ENCODE results near the gene NEURL1B. TPM values are rescaled to one million over a fixed set of nuclear protein-coding genes. Genes with fewer than 3 reads are reported as not detected.

The NEURL1B gene
- total RNA-seq, 2 donors from 2014 or later = 9.9 to 12.2 TPM

GRCh38 chr5:172669386-172670004, 28.4 kb downstream of the NEURL1B start:
- TF ChIP-seq POLR2A (IDR thresholded peaks at IDR 0.05) (no peak), CTCF (IDR thresholded peaks at IDR 0.05) (no peak)
- no peaks in the 10 kb centered on the region for H3K27me3 ChIP-seq
- intact Hi-C loops (cut with DNase I) = no loop called here
- no peak overlapping the region for H3K27ac ChIP-seq
- H3K9me3 ChIP-seq = no peaks in the 10 kb centered on the region
- ATAC-seq = no peak
- no peak for DNase-seq
- H3K36me3 ChIP-seq (replicated peaks in 1 of 2; ENCODE audit: insufficient read depth in 1 of 2, low read depth in 2 of 2) = no peaks in the 10 kb centered on the region
- 83% methylated on average over 25 to 42 of the region's 45 CpGs for WGBS, 2 donors
- no peaks in the 10 kb centered on the region for H3K4me1 ChIP-seq
- H3K4me3 ChIP-seq = no peak overlapping the region

- Histone ChIP-seq H3K27me3 (no peaks in the 10 kb centered on the region), H3K4me1 (no peaks in the 10 kb centered on the region), H3K36me3 (replicated peaks in 1 of 2; ENCODE audit: insufficient read depth in 1 of 2, low read depth in 2 of 2) (no peaks in the 10 kb centered on the region), H3K4me3 (no peak overlapping the region), H3K27ac (no peak overlapping the region), H3K9me3 (no peaks in the 10 kb centered on the region)
- DNase-seq (no peak), ATAC-seq (no peak)
- TF ChIP-seq CTCF (IDR thresholded peaks at IDR 0.05) (no peak), POLR2A (IDR thresholded peaks at IDR 0.05) (no peak)
- intact Hi-C loops (cut with DNase I) = no loop called here
- 90 to 93% methylated on average over 20 to 37 of the region's 51 CpGs for whole genome bisulfite sequencing, 2 donors
Measured at GRCh38 chr5:172670005-172670402, 28.9 kb downstream of the NEURL1B start.

- H3K9me3 ChIP-seq = no peaks in the 10 kb centered on the region
- no peak overlapping the region for H3K27ac ChIP-seq
- no peaks in the 10 kb centered on the region for H3K4me1 ChIP-seq
- TF ChIP-seq POLR2A (IDR thresholded peaks at IDR 0.05) = no peak
- TF ChIP-seq CTCF (IDR thresholded peaks at IDR 0.05) = no peak
- no peaks in the 10 kb centered on the region for H3K36me3 ChIP-seq (replicated peaks in 1 of 2; ENCODE audit: insufficient read depth in 1 of 2, low read depth in 2 of 2)
- H3K27me3 ChIP-seq = no peaks in the 10 kb centered on the region
- ATAC-seq = no peak
- WGBS, 2 donors = 92 to 98% methylated on average over 9 of the region's 9 CpGs
- no peak for DNase-seq
- intact Hi-C loops (cut with DNase I) = no loop called here
- no peak overlapping the region for H3K4me3 ChIP-seq
Measured at GRCh38 chr5:172670444-172670843, 29.4 kb downstream of the NEURL1B start.

DNA sequence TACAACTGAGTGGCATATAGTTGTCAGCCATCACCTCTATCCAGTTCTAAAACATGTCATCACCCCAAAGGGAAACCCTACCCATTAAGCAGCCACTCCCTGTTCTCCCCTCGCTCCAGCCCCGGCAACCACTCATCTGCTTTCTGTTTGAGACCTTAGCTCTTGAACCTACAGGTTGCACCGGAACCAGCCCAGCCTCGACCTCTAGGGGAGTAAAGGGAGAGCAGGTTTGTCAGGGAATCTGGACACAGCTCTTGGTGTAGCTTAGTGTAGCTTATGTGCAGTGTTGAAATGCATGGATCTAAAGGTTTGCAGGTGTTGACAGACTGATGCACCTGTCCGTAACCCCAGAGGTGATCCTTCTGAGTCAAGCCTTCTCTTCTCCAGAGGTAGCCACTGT, 30.0 kb downstream of the NEURL1B start:
- no peak for DNase-seq
- H3K4me3 ChIP-seq = no peak overlapping the region
- H3K4me1 ChIP-seq = no peaks in the 10 kb centered on the region
- no peak for TF ChIP-seq POLR2A (IDR thresholded peaks at IDR 0.05)
- no peak for TF ChIP-seq CTCF (IDR thresholded peaks at IDR 0.05)
- 92 to 100% methylated on average over 4 to 5 of the region's 5 CpGs for WGBS, 2 donors
- ATAC-seq = no peak
- no peaks in the 10 kb centered on the region for H3K9me3 ChIP-seq
- intact Hi-C loops (cut with DNase I) = no loop called here
- no peak overlapping the region for H3K27ac ChIP-seq
- H3K27me3 ChIP-seq = no peaks in the 10 kb centered on the region
- H3K36me3 ChIP-seq (replicated peaks in 1 of 2; ENCODE audit: insufficient read depth in 1 of 2, low read depth in 2 of 2) = no peaks in the 10 kb centered on the region

DNA sequence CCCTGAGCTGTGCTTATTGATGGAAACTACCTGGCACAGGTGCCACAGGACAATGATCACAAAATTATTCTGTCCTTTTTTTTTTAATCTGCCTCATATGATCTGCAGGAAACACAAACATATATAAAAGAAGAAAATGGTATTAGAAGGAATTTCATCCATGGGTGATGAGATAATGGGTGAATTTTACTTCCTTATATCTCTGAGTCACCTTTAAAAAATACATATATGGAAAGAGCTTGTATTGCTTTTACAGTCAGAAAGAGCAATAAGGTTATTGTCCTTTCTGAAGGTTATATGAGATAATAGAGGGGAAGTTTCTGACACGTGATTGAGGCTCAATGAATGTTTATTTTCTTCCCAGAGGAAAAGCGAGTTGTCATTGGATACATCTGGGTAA, 31.6 kb downstream of the NEURL1B start:
- 54 to 73% methylated on average over 2 of the region's 2 CpGs for WGBS, 2 donors
- no peak for ATAC-seq
- H3K4me3 ChIP-seq = no peak overlapping the region
- H3K4me1 ChIP-seq = no peaks in the 10 kb centered on the region
- H3K27ac ChIP-seq = no peak overlapping the region
- H3K9me3 ChIP-seq = no peaks in the 10 kb centered on the region
- TF ChIP-seq CTCF (IDR thresholded peaks at IDR 0.05) (no peak), POLR2A (IDR thresholded peaks at IDR 0.05) (no peak)
- DNase-seq = no peak
- H3K27me3 ChIP-seq = no peaks in the 10 kb centered on the region
- H3K36me3 ChIP-seq (replicated peaks in 1 of 2; ENCODE audit: insufficient read depth in 1 of 2, low read depth in 2 of 2) = no peaks in the 10 kb centered on the region
- intact Hi-C loops (cut with DNase I) = no loop called here

Data from body of pancreas (tissue), 4 donors.